Stimulated activated CD4-positive, alpha-beta T cell treated with anti-CD3 and anti-CD28 coated beads, Interleukin-12 subunit alpha, Interleukin-12 subunit beta, amount 100 ng/mL, for 48 hours (primary cell): Measurements from ENCODE around the gene WDR27.

Experiments used
- DNase-seq, 3 donors: peaks; one replicate each; pipeline ENCODE4 v3.0.0-alpha.2; 2020; ENCODE audit warnings: low read depth in 2 of 3, low spot score in 1 of 3

WDR27 gene

GRCh38 chr6:169568314-169569087, 133.3 kb downstream of the WDR27 start:
- no peak for DNase-seq

- no peak for DNase-seq
Observed at GRCh38 chr6:169567819-169568218, 134.0 kb downstream of the WDR27 start.

GRCh38 chr6:169566961-169567750, 134.7 kb downstream of the WDR27 start:
- no peak for DNase-seq

DNA sequence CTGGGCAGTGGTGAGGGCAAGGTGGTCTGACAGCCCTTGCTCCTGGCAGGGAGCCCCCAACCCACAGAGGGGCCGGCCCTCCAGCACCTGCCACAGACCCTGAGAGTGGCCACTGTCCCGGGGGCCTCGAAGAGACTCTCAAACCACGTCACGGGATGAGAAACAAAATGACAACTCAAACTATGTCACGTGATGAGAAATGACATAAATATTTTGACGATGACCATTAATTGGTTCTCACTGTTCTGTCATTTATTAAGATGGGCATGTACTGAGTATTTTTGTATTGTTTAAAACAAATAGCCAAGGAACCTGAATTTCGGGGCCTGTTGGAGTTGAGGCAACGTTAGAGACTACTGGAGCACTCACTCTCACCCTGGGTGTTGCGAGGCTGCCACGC, 135.5 kb downstream of the WDR27 start:
- no peak for DNase-seq

- DNase-seq = no peak
Observed at GRCh38 chr6:169564453-169565240, 137.2 kb downstream of the WDR27 start.

DNA sequence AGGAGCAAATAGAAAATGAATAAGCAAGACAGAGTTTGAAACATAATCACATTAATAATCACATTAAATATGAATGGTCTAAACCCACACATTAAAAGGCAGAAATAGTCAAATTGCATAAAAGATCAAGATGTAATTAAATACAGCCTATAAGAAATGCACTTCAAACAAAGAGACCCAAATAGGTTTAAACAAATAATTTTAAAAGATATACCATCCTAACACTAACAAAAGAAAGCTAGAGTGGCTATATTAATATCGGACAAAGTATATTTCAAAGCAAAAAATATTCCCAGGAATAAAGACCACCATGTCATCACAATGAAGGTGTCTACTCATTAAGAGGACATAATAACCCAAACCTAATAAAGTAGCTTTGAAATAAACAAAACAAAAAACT, 140.2 kb downstream of the WDR27 start:
- DNase-seq = no peak

DNA sequence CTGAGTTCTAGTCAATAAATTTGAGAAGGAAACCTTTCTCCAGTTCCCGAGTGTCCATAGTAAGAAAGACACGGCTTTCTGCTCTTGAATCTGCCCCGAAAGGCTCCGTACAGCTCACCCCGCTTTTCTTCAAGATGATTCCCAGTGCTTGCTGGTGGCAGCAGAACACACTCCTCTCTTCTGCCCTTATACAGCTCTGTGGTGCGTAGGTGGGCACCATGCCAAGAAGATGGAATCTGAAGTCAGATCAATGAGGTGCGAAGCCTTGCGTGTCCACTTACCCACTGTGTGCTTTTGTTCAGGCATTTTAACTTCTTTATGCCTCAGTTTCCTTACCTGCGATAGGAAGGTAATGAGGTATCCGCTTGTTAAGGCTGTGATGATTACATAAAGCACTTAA, 142.2 kb downstream of the WDR27 start:
- DNase-seq = no peak

GRCh38 chr6:169558774-169559441, 142.9 kb downstream of the WDR27 start:
- no peak for DNase-seq

DNA sequence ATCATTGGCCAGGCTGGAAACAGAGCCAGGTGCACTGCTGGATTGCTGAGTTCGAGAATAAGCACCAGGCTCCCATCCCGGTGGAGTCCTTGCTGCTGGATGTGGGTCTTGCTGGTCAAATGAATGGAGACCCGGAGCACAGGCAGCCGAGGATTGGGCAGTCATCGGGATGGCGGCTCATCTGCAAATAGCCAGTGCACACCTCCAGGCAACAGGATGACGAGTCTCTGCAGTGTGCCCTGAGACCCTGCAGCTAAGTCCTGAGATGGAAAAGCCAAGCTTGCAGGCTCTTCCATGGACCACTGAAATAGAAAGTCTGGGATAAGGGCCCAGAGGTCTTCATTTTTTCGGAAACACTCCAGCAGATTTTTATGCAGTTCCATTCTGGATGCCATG, 143.5 kb downstream of the WDR27 start:
- no peak for DNase-seq

GRCh38 chr6:169557887-169558286, 143.9 kb downstream of the WDR27 start:
- DNase-seq = no peak

DNA sequence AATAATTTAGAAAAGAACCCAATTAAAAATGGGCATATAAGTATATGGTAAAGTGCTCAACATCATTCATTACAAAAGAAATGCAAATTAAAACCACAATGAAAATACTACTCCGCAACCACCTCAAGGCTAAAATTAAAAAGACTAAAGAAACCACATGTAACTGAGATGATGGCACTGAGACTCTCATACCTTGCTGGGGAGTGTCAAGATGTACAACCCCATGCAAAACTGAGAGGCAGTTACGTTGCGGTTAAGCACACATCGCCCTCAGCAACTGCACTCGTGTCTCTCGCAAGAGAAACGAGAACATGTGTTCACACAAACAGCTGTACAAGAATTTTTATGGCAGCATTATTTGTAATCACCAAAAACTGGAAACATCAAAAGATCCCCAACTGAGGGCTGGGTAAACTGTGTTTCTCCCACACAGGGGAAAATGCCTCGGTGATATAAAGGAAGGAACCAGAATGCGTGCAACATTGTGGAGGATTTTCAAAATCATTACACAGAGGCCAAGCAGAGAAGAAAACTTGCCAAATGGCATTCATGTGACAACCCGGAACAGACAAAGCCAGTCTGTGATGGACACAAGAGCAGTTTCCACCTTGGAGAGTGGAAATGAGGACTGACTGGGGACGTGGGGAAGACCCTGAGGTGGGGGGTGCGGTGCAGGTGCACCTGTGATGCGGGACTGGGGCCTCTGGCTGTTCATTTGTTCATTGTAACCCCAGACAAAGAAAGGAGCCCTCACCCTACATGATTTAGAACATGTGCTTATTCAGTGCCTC, 144.9 kb downstream of the WDR27 start:
- DNase-seq = peak; percentile 23 to 28 (median 24)

GRCh38 chr6:169555971-169556617, 145.7 kb downstream of the WDR27 start:
- no peak for DNase-seq

- DNase-seq = no peak
Observed at GRCh38 chr6:169545982-169546381, 155.8 kb downstream of the WDR27 start.

DNA sequence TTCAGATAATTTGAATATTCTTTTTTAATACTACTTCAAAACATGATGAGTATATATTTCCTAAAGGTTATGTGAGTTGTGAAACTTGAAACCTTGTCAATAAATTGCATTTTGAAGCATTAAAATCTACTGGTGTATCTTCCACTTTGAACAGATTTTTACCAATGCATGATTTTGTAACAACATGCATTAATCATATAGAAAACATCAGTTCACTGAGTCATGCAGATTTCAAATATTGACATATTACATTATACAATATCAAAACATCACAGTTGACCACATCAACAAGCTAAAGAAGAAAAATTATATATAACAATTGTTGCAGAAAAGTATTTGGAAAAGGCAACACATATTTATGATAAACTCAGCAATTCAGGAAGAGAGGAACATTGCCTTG, 158.1 kb downstream of the WDR27 start:
- DNase-seq = no peak

GRCh38 chr6:169542491-169542890, 159.3 kb downstream of the WDR27 start:
- no peak for DNase-seq

GRCh38 chr6:169539176-169539897, 162.5 kb downstream of the WDR27 start:
- DNase-seq = no peak

GRCh38 chr6:169536446-169537170, 165.2 kb downstream of the WDR27 start:
- DNase-seq = no peak

DNA sequence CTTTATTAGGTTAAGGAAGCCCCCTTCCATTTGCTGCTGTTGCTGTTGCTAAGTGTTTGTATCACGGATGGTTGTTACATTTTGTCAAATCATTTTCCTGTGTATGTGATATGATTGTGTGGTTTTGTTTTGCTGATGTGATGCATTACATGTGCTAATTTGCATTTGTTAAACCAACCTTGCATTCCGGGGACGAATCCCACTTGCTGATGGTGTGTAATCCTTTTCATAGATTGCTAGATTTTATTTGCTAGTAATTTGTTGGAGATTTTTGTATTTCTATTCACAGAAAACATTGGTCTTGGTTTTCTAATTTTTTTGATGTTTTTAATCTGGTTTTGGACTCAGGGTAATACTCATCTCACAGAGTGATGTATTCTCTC, 167.8 kb downstream of the WDR27 start:
- no peak for DNase-seq
